GM10266 (cell line): Measurements from ENCODE around the gene ENOX1.
A peak's percentile ranks its signal among the peaks of the same experiment; 100 is the strongest.
"Not testable (repeated sequence)": the region's sequence is repeated elsewhere in the genome, so short reads cannot be mapped to it uniquely, and the experiment has no call there.

ENCODE experiments used
- DNase-seq: peaks from one replicate; pipeline ENCODE4 v3.0.0; 2012; ENCODE audit errors: extremely low spot score
- CTCF ChIP-seq: IDR thresholded peaks from 2 replicates; pipeline ENCODE4 v1.5.1; 2012; ENCODE audit warnings: mild to moderate bottlenecking, low read depth; ENCODE audit not compliant: control insufficient read depth, insufficient read depth; ENCODE audit errors: missing control alignments

The ENOX1 gene

GRCh38 chr13:43786766-43787517 is at the start of gene ENOX1:
ENOX1 (minus strand) TSS chr13:43786972.
- DNase-seq = peak; percentile 65
- peak; percentile 9 for TF ChIP-seq CTCF

- no peak for TF ChIP-seq CTCF
- no peak for DNase-seq
Observed at GRCh38 chr13:43835701-43836100, 48.9 kb upstream of the ENOX1 start.

- no peak for DNase-seq
- TF ChIP-seq CTCF = no peak
Observed at GRCh38 chr13:43831088-43831487, 44.3 kb upstream of the ENOX1 start.

GRCh38 chr13:43830497-43830881 is 43.7 kb upstream of the ENOX1 start:
- no peak for DNase-seq
- TF ChIP-seq CTCF = no peak

- DNase-seq = not testable (repeated sequence)
Observed at GRCh38 chr13:43824656-43825055, 37.9 kb upstream of the ENOX1 start.

GRCh38 chr13:43822969-43823368 is 36.2 kb upstream of the ENOX1 start:
- DNase-seq = no peak
- no peak for TF ChIP-seq CTCF

- no peak for TF ChIP-seq CTCF
- no peak for DNase-seq
Observed at GRCh38 chr13:43816401-43816889, 29.7 kb upstream of the ENOX1 start.
